Panc1 (cell line): ENCODE measurements around the gene SYT2. TPM values are rescaled to one million over a fixed set of nuclear protein-coding genes. Genes with fewer than 3 reads are reported as not detected.
"Not testable (repeated sequence)": the region's sequence is repeated elsewhere in the genome, so short reads cannot be mapped to it uniquely, and the experiment has no call there.

Experiments
- ATAC-seq: fragments of 200-7000 bp; cut with Tn5 transposase; 2 replicates; pipeline ENCODE4 v1.9.1; 2020; ENCODE audit warnings: mild to moderate bottlenecking, moderate library complexity
- BruUV-seq: library from RNA; stranded (reverse); fragments of 400-500 nt; replicated peaks from 2 replicates; lab custom pipeline; 2021; lab: Mats Ljungman, UMichigan
- CTCF ChIA-PET: fragments of 300-600 bp; sonication (Branson Sonifier 250); formaldehyde crosslinking; loops from one replicate; lab custom pipeline; 2022; ENCODE audit warnings: antibody characterized with exemption; lab: Charles Lee
- POLR2A ChIA-PET: fragments of 300-600 bp; sonication (Branson Sonifier 250); formaldehyde crosslinking; loops from one replicate; lab custom pipeline; 2022; ENCODE audit warnings: antibody characterized with exemption; lab: Charles Lee
- DNase-seq: peaks from one replicate; pipeline ENCODE4 v3.0.0-alpha.2; 2010; ENCODE audit warnings: low read depth, low spot score
- H3K27ac ChIP-seq: 2 replicates; pipeline ENCODE4 v1.5.1; 2011; ENCODE audit warnings: mild to moderate bottlenecking, low read length, inconsistent platforms
- H3K27me3 ChIP-seq: fragments of 200-500 bp; sonication (Bioruptor generic); 2 replicates; pipeline ENCODE4 v1.6.0; 2014; ENCODE audit warnings: low read length, inconsistent platforms; ENCODE audit not compliant: control insufficient read depth, insufficient read depth
- H3K36me3 ChIP-seq: fragments of 200-500 bp; sonication (Bioruptor generic); 2 replicates; pipeline ENCODE4 v1.5.1; 2014; ENCODE audit warnings: inconsistent platforms, mild to moderate bottlenecking, low read length, moderate library complexity; ENCODE audit not compliant: control insufficient read depth, insufficient read depth
- H3K4me1 ChIP-seq: 2 replicates; pipeline ENCODE4 v1.5.1; 2011; ENCODE audit warnings: inconsistent platforms, mild to moderate bottlenecking, low read length, moderate library complexity; ENCODE audit not compliant: control insufficient read depth, insufficient read depth
- H3K4me3 ChIP-seq, 2 experiments: 2 replicates each; pipeline ENCODE4 v1.5.1; 2011 to 2012; ENCODE audit warnings: low read depth in 2 of 2, low read length in 2 of 2, mild to moderate bottlenecking in 2 of 2, inconsistent platforms in 1 of 2, moderate library complexity in 1 of 2
- H3K9me3 ChIP-seq: fragments of 200-500 bp; sonication (Bioruptor generic); 2 replicates; pipeline ENCODE4 v1.5.1; 2014; ENCODE audit warnings: low read depth, mild to moderate bottlenecking, inconsistent platforms, low read length, moderate library complexity; ENCODE audit not compliant: control insufficient read depth, insufficient read depth
- CTCF ChIP-seq: fragments of 450-650 bp; IDR thresholded peaks from 2 replicates; pipeline ENCODE4 v1.5.1; 2017; ENCODE audit warnings: mild to moderate bottlenecking
- POLR2AphosphoS5 ChIP-seq: IDR thresholded peaks from 2 replicates; pipeline ENCODE4 v1.6.1; 2012; ENCODE audit warnings: mild to moderate bottlenecking, low read depth, low read length, moderate library complexity
- SIN3A ChIP-seq: IDR thresholded peaks from 2 replicates; pipeline ENCODE4 v1.6.1; 2012; ENCODE audit warnings: low read depth, mild to moderate bottlenecking, low read length, moderate library complexity, borderline replicate concordance; ENCODE audit not compliant: insufficient read depth
- TCF7L2 ChIP-seq: IDR thresholded peaks from 2 replicates; pipeline ENCODE4 v1.6.1; 2011; ENCODE audit warnings: mild to moderate bottlenecking, low read depth, low read length, inconsistent platforms
- in situ Hi-C: cut with HindIII; loops from 2 replicates; pipeline ENCODE4 v1.10.0; 2016; ENCODE audit warnings: low sequenced_read_pairs, low pct_unique_long_range_greater_than_20kb
- intact Hi-C: fragments of 100-400 bp; cut with micrococcal nuclease; formaldehyde crosslinking; loops from one replicate; pipeline ENCODE4 v1.10.0; 2022; ENCODE audit not compliant: unreplicated experiment
- total RNA-seq: library from RNA; stranded (reverse); gene quantifications from one replicate; pipeline ENCODE4 v1.2.1, GENCODE V29; 2021; ENCODE audit not compliant: unreplicated experiment
- TF ChIP-seq, protein P1 (sequence below), 2 experiments: IDR thresholded peaks; 2 replicates each; pipeline ENCODE4 v1.6.1; 2011 to 2012; ENCODE audit warnings: low read depth in 2 of 2, control low read depth in 1 of 2, low read length in 1 of 2, mild to moderate bottlenecking in 1 of 2, moderate library complexity in 1 of 2; ENCODE audit not compliant: insufficient read depth in 1 of 2

SYT2 gene
- total RNA-seq, 1 experiment from 2014 or later = 0.03 TPM

- in situ Hi-C loops = no loop called here
Measured at GRCh38 chr1:202745323-202745888, 35.2 kb upstream of the SYT2 start.

GRCh38 chr1:202744770-202745169 lies 34.5 kb upstream of the SYT2 start:
- in situ Hi-C loops, CTCF ChIA-PET, POLR2A ChIA-PET, intact Hi-C loops, H3K4me3 ChIP-seq, ATAC-seq, H3K27ac ChIP-seq, H3K4me1 ChIP-seq, H3K9me3 ChIP-seq, BruUV-seq, H3K27me3 ChIP-seq, DNase-seq: not testable (repeated sequence)
- H3K36me3 ChIP-seq = peaks cover 58% of the 10 kb centered on the region

More at GRCh38 chr1:202745323-202745888, 35.2 kb upstream of the SYT2 start:
- Histone ChIP-seq H3K27ac (no peak overlapping the region), H3K4me1 (no peaks in the 10 kb centered on the region), H3K27me3 (no peaks in the 10 kb centered on the region), H3K4me3 (no peak overlapping the region), H3K9me3 (no peaks in the 10 kb centered on the region), H3K36me3 (peaks cover 62% of the 10 kb centered on the region)
- TF ChIP-seq TCF7L2 (no peak), SIN3A (no peak), POLR2AphosphoS5 (no peak), CTCF (no peak)
- TF ChIP-seq, protein P1, sequence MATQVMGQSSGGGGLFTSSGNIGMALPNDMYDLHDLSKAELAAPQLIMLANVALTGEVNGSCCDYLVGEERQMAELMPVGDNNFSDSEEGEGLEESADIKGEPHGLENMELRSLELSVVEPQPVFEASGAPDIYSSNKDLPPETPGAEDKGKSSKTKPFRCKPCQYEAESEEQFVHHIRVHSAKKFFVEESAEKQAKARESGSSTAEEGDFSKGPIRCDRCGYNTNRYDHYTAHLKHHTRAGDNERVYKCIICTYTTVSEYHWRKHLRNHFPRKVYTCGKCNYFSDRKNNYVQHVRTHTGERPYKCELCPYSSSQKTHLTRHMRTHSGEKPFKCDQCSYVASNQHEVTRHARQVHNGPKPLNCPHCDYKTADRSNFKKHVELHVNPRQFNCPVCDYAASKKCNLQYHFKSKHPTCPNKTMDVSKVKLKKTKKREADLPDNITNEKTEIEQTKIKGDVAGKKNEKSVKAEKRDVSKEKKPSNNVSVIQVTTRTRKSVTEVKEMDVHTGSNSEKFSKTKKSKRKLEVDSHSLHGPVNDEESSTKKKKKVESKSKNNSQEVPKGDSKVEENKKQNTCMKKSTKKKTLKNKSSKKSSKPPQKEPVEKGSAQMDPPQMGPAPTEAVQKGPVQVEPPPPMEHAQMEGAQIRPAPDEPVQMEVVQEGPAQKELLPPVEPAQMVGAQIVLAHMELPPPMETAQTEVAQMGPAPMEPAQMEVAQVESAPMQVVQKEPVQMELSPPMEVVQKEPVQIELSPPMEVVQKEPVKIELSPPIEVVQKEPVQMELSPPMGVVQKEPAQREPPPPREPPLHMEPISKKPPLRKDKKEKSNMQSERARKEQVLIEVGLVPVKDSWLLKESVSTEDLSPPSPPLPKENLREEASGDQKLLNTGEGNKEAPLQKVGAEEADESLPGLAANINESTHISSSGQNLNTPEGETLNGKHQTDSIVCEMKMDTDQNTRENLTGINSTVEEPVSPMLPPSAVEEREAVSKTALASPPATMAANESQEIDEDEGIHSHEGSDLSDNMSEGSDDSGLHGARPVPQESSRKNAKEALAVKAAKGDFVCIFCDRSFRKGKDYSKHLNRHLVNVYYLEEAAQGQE (IDR thresholded peaks at IDR 0.05; ENCODE audit: insufficient read depth in 1 of 2, low read depth in 2 of 2, low read length in 1 of 2) = no peak
- POLR2A ChIA-PET = interaction anchor here (0.6 kb wide), 2 partner anchors 129 to 227 kb away, joined by 3 to 10 read pairs; no protein-coding TSS in a partner anchor
- CTCF ChIA-PET = no interaction called here
- intact Hi-C loops = no loop called here
- TSS peak; percentile 26 for BruUV-seq
- no peak for DNase-seq
- ATAC-seq = no peak

GRCh38 chr1:202742496-202742895 lies 32.2 kb upstream of the SYT2 start:
- H3K4me1 ChIP-seq = no peaks in the 10 kb centered on the region
- no TSS peak for BruUV-seq
- H3K36me3 ChIP-seq = peaks cover 62% of the 10 kb centered on the region
- ChIA-PET POLR2A (no interaction called here), CTCF (no interaction called here)
- intact Hi-C loops = no loop called here
- ATAC-seq (no peak), DNase-seq (no peak)
- TF ChIP-seq, protein P1 (IDR thresholded peaks at IDR 0.05; ENCODE audit: insufficient read depth in 1 of 2, low read depth in 2 of 2, low read length in 1 of 2) = no peak
- TF ChIP-seq SIN3A = no peak
- no peak for TF ChIP-seq POLR2AphosphoS5
- no peak for TF ChIP-seq CTCF
- TF ChIP-seq TCF7L2 = no peak
- no peak overlapping the region for H3K27ac ChIP-seq
- no peaks in the 10 kb centered on the region for H3K27me3 ChIP-seq
- in situ Hi-C loops = no loop called here
- H3K9me3 ChIP-seq = no peaks in the 10 kb centered on the region
- no peak overlapping the region for H3K4me3 ChIP-seq
